ENCODE results near the gene RPL39L.

Gene RPL39L

DNA sequence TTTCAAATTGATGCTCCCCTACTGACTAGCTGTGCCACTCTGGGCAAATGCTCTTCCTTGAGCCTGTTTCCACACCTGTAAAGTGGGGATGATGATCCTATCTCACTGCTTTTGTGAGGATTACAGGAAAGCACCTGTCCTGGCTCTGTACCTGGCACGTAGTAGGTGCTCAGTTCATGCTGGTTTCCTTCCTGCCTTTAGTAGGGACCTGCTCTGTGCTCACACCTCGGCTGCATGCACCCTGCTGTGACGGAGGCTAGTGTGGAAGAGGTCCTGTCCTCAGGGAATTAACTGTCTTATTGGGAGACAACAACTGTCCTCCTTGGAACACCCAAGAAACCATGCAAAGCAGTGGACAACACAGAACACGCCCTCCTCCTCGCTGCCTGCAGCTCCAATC lies 61.8 kb downstream of the RPL39L start:
- CTCF ChIA-PET: no interaction called here
- Mint-ChIP-seq H3K36me3 (peaks cover 61% of the 10 kb centered on the region), H3K9me3 (no peaks in the 10 kb centered on the region), H3K4me3 (no peak overlapping the region), H3K27ac (no peak overlapping the region), H3K4me1 (peaks cover 5% of the 10 kb centered on the region), H3K27me3 (no peaks in the 10 kb centered on the region)
- no peak for DNase-seq

DNA sequence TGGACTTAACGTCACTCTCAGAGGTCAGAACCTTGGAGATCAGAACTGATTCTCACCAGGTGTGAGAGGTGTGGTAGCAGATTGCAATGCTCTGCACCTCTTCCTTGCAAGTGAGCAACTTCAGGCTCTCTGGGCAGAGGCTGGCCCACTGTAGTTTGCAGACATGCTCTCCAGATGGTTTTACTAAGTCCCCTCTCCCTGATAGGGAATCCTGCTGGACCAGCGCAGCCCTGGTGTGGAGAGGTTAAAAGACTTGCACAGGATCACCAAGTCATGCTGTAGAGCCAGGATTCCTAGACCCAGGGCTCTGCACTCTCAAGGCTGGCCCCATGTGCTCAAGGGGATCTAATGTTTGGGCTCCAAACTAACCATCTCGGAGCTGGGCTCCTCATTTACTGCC lies 62.2 kb downstream of the RPL39L start:
- DNase-seq: no peak
- Mint-ChIP-seq H3K27me3 (no peaks in the 10 kb centered on the region), H3K4me1 (peaks cover 5% of the 10 kb centered on the region), H3K9me3 (no peaks in the 10 kb centered on the region), H3K36me3 (peaks cover 61% of the 10 kb centered on the region), H3K27ac (no peak overlapping the region), H3K4me3 (no peak overlapping the region)
- CTCF ChIA-PET: no interaction called here

GRCh38 chr3:187076297-187076696 lies 63.0 kb downstream of the RPL39L start:
- H3K4me1 Mint-ChIP-seq: peaks cover 7% of the 10 kb centered on the region
- no peak for DNase-seq
- CTCF ChIA-PET: no interaction called here
- peaks cover 63% of the 10 kb centered on the region for H3K36me3 Mint-ChIP-seq
- no peaks in the 10 kb centered on the region for H3K9me3 Mint-ChIP-seq
- H3K27ac Mint-ChIP-seq: no peak overlapping the region
- H3K27me3 Mint-ChIP-seq: no peaks in the 10 kb centered on the region
- no peak overlapping the region for H3K4me3 Mint-ChIP-seq

DNA sequence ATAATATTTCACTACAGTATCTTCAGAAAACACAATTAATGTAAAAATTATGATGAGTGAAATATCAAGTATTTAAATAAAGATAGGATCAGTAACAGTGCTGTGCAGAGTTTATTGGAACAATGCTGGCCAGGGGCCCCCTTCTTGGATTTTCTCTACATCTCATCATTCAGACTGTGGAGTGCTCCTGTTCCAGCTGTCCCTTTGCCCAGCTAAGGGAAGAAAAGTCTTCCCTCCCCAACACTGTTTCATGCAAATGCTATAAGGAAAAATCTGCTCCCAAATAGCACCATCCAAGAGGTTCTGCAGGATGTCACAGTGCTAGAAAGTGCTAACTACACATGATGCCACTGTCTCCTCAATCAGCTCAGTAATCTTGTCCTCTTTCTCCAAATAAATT lies 64.5 kb downstream of the RPL39L start:
- DNase-seq: no peak
- Mint-ChIP-seq H3K36me3 (peaks cover 72% of the 10 kb centered on the region), H3K27me3 (no peaks in the 10 kb centered on the region), H3K4me1 (peaks cover 12% of the 10 kb centered on the region), H3K4me3 (no peak overlapping the region), H3K27ac (no peak overlapping the region), H3K9me3 (no peaks in the 10 kb centered on the region)
- CTCF ChIA-PET: no interaction called here

GRCh38 chr3:187073581-187074098 lies 65.7 kb downstream of the RPL39L start:
- Mint-ChIP-seq H3K27me3 (no peaks in the 10 kb centered on the region), H3K9me3 (no peaks in the 10 kb centered on the region), H3K4me3 (no peak overlapping the region), H3K36me3 (peaks cover 75% of the 10 kb centered on the region), H3K4me1 (peaks cover 12% of the 10 kb centered on the region), H3K27ac (peak overlapping the region; percentile 4)
- DNase-seq: no peak
- CTCF ChIA-PET: no interaction called here

GRCh38 chr3:187072511-187072910 lies 66.8 kb downstream of the RPL39L start:
- H3K9me3 Mint-ChIP-seq: no peaks in the 10 kb centered on the region
- H3K4me1 Mint-ChIP-seq: peaks cover 12% of the 10 kb centered on the region
- no peaks in the 10 kb centered on the region for H3K27me3 Mint-ChIP-seq
- H3K4me3 Mint-ChIP-seq: no peak overlapping the region
- DNase-seq: no peak
- H3K27ac Mint-ChIP-seq: no peak overlapping the region
- CTCF ChIA-PET: interaction anchor here (1.3 kb wide), 1 partner anchor 246 kb away, joined by 3 read pairs; no protein-coding TSS in a partner anchor
- H3K36me3 Mint-ChIP-seq: peaks cover 73% of the 10 kb centered on the region

DNA sequence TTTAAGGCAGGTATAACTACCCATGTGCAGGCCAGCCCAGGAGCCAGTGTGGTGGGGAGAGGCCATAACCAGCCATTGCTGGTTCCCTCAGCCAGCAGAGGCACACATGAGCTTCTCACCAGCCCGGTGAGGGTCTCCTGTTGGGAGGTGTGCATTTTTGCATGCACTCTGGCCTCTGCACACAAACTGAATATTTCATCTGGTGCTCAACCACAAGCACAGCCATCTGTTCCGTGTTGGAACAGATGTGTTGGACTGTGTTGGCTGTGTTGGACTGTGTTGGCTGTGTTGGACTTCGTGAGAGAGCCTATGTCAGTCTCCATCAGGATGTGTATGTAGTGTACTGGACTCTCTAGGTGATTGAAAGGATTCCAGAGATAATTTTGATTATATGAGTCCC lies 67.2 kb downstream of the RPL39L start:
- Mint-ChIP-seq H3K36me3 (peaks cover 74% of the 10 kb centered on the region), H3K4me1 (peaks cover 14% of the 10 kb centered on the region), H3K27me3 (no peaks in the 10 kb centered on the region), H3K27ac (no peak overlapping the region), H3K4me3 (no peak overlapping the region), H3K9me3 (no peaks in the 10 kb centered on the region)
- DNase-seq: no peak
- CTCF ChIA-PET: interaction anchor here (1.3 kb wide), 1 partner anchor 245 kb away, joined by 3 read pairs; no protein-coding TSS in a partner anchor
